ENCODE results near the gene CPZ.

Gene CPZ

DNA sequence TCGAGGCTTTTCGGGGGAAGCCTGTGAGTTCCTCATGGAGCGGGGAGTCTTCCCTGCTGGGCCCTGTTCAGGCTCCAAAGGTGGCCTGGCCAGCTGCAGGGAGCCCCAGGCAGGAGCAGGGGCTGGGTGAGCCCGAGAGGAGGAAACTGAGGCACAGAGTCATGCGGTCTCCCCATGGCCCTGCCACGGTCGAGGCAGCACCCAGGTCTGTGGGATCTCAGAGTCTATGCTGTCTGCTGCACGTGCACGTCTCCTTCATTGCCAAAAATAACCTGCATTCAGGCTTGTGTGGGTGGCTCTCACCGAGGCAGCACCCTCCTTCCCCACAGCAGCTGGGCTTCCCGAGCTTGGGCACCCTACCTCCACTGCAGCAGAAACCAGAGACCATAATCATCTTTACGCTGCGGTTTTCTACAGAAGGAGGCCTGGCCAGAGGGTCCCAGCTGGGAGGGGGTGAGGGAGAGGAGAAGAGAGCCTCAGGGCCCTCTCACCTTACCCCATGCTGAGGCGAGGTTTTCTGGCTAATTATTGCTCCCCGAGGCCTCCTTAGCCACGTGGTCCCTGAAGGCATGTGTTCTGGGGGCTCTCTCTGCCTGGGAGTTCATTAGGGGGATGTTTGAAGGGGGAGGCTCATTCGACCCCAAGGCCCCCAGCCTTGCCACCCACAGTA lies 64.3 kb downstream of the CPZ start:
- TF ChIP-seq POLR2A (IDR thresholded peaks at IDR 0.05; ENCODE audit: low read length) (no peak), GATA1 (IDR thresholded peaks at IDR 0.05; ENCODE audit: low read depth, low read length) (no peak)

DNA sequence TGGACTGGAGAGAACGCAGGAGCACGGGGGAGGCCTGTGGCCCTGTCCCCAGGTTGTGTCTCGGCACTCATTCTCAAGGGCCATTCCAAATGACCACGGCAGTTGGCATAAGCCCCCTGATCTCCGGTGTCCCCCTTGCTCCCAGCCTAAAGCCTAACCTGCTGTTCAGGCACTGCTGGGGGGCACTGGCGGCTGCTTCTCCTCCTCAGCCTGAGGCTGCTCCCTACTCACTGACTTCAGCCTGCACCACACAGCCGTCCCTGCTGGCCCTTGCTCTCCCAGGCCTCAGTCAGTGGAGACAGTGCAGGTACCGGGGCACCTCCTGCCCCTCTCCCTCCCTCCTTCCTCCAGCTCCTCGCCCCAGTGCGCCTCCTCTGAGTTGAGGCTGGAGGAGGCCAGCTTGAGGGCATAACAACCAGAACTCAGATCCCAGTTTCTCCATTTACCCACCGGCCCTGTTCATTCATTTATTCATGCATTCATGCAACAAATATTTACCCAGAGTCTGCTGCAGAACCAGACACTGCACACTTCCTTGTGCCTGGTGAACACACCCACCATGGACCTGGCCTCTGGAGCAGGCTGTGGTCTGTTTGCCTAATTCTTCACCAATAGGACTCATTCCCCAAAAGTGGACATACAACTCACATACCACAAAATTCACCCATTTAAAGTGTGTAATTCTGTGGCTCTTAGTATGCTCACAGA lies 65.0 kb downstream of the CPZ start:
- TF ChIP-seq POLR2A (IDR thresholded peaks at IDR 0.05; ENCODE audit: low read length) (no peak), GATA1 (IDR thresholded peaks at IDR 0.05; ENCODE audit: low read depth, low read length) (no peak)

More for the DNA sequence above, 64.3 kb downstream of the CPZ start:
- DNase-seq: no peak

DNA sequence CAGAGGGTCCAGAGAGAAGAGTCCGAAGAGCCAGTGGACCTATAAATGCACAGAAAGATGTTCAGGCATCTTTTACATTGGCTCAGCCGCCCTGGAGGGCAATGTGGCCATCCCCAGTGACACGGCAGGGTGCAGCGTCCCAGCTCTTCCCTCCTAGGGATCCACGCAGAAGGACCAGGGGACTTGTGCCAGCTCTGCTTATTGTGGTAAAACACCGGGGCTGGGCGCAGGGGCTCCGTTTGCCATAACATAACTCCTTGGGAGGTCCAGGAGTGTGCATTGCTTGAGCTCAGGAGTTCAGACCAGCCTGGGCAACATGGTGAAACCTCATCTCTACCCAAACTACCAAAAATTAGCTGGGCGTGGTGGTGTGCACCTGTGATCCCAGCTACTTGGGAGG lies 70.2 kb downstream of the CPZ start:
- no peak for DNase-seq
- no peak for TF ChIP-seq GATA1 (IDR thresholded peaks at IDR 0.05; ENCODE audit: low read depth, low read length)
- TF ChIP-seq POLR2A (IDR thresholded peaks at IDR 0.05; ENCODE audit: low read length): no peak

More for the DNA sequence above, 65.0 kb downstream of the CPZ start:
- no peak for DNase-seq

DNA sequence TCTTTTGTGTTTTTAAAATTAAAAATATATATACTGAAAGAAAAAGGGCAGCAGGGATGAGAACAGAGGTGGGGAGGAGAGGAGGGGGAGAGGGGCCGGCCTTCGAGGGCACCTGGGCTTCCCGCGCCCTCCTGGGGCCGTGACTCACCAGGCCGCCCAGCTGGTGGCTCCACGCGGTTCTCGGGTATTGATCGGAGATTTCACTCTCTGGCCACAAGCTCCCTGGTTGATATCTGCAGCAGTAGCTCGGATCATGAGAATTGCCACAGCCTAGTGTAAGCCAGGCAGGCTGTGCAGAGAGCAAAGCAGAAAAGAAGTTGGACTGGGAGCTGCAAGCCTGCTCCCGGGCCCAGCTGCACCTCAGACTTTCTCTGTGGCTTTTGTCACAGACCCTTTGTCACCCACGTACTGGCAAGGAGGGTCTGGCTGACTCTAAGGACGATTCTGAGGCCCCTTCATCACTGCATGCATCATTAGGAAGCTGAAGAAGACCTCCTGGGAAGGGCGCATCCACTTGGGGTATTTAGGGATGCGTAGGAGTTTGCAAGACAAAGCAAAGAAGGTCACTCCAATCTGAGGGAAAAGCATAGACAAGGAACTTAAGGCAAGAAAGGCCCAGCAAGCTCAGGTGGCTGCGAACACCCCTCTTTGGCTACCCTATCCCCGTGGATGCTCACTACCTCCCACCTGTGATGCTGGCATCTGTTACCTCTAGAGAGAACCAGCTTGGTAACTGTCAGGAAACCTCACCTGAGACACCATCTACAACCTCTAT lies 71.7 kb downstream of the CPZ start:
- no peak for DNase-seq
- no peak for TF ChIP-seq POLR2A (IDR thresholded peaks at IDR 0.05; ENCODE audit: low read length)

DNA sequence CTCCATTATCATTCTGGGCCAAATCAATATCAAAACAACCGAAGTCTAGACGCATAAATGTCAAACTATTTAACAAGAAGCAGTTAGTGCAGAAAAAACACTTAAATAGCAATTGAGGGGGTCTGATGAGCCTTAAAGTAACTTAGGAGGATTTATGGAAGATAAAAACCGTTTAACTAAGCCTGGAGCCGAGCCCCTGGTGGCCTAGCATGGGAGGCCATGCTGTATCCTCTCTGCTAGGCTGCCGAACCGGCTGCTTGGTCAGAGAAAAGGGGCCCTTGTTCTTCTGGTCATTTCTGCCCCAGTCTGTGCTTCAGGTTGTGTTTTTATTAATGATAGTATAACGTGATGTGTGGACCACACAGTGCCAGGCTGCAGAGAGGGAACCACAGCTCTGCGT lies 72.4 kb downstream of the CPZ start:
- TF ChIP-seq POLR2A (IDR thresholded peaks at IDR 0.05; ENCODE audit: low read length) (no peak), GATA1 (IDR thresholded peaks at IDR 0.05; ENCODE audit: low read depth, low read length) (no peak)
- no peak for DNase-seq

DNA sequence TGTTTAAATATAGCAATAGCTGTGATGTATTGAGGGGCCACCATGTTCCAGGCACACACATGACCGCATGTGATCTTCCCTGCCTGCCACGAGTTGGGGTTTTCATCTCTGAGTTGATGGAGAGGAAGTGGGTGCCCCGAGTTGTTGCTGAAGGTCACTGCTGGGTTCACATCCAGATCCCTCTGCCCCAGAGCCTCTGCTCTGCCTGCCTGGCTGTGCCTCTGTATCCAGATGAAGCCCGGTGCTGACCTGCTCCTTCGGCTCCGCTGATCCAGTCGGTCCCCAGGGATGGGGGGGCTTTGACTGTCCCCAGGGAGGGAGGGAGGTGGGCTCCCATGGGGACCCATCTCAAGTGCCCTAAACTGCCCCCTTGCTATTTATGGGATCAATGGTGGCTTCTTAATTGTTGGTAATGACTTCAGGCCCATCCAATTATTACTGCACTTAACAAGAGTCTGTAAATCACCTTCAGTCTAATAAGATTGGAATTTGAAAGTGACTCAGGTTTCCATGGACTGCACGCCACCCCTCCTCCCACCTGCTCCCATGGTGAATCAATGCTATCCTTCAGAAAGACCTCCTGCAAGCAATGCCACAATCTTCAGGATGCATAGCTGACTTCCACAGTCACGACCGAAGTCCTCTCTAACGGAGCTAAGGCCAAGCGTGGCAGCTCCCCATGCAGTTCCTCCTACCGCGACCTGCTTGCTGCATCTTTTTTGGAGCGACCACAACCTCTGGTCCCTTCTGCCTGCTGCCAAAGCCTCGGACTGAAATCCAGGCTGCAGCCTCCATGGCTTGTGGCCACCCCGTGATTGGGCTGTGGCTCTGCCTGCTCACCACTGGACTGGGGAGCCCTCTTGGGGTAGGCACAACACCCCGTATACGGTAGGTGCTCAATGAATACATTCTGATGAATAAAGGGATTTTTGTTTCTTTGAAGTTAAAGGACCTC lies 73.1 kb downstream of the CPZ start:
- no peak for TF ChIP-seq GATA1 (IDR thresholded peaks at IDR 0.05; ENCODE audit: low read depth, low read length)
- DNase-seq: no peak

DNA sequence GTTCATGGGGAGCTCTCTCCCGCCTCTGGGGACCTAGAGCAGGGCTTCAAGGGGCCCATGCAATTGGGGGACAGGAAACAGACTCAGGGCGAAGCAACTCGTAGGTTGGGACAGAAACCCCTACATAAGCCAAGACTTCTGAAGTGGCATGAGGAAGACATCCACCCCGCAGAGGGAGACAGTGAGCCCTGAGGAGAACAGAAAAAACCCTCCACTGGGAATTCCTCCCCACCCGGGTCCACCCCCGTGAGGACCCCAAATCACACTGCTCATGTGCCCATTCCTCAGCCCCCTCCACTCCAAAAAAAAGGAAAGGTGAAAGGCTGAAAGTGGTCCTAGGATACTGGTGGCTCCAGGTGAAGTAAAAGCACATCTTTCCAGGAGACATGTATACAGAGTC lies 74.0 kb downstream of the CPZ start:
- no peak for TF ChIP-seq POLR2A (IDR thresholded peaks at IDR 0.05; ENCODE audit: low read length)
- TF ChIP-seq GATA1 (IDR thresholded peaks at IDR 0.05; ENCODE audit: low read depth, low read length): no peak
- no peak for DNase-seq
